ENCODE measurements around the gene MARCHF4. TPM values are rescaled to one million over a fixed set of nuclear protein-coding genes. Genes with fewer than 3 reads are reported as not detected.

Gene MARCHF4
- total RNA-seq, 1 experiment from 2014 or later: 0.26 TPM

GRCh38 chr2:216345846-216346245 is 26.4 kb downstream of the MARCHF4 start:
- Histone ChIP-seq H4K8ac (replicated peaks; ENCODE audit: insufficient read length, low read depth, low read length) (no peak overlapping the region), H3K23me2 (ENCODE audit: insufficient read length, low read depth, low read length, poor library complexity, severe bottlenecking) (no peaks in the 10 kb centered on the region), H4K20me1 (ENCODE audit: control insufficient read depth, insufficient read depth, insufficient read length) (no peaks in the 10 kb centered on the region), H3K27ac (ENCODE audit: insufficient read length, low read depth, low read length) (no peak overlapping the region), H3K4me1 (ENCODE audit: insufficient read depth, low read length) (peaks cover 23% of the 10 kb centered on the region), H3K79me2 (ENCODE audit: insufficient read depth, low read length) (no peaks in the 10 kb centered on the region), H2BK5ac (ENCODE audit: insufficient read length, low read length) (no peak overlapping the region), H3K79me1 (ENCODE audit: insufficient read depth, low read depth, low read length, poor library complexity, severe bottlenecking) (no peaks in the 10 kb centered on the region), H2BK15ac (ENCODE audit: low read depth, low read length) (no peak overlapping the region), H2AFZ (ENCODE audit: low read length) (no peak overlapping the region), H3K14ac (ENCODE audit: insufficient read depth, low read length) (no peak overlapping the region), H3K4me2 (ENCODE audit: insufficient read depth, insufficient read length, low read length) (no peak overlapping the region), H2BK120ac (ENCODE audit: low read depth, low read length, poor library complexity, severe bottlenecking) (no peak overlapping the region), H3K4ac (ENCODE audit: low read depth, low read length) (no peak overlapping the region), H3K56ac (ENCODE audit: insufficient read length, low read depth, low read length) (no peak overlapping the region), H4K5ac (ENCODE audit: insufficient read length, low read depth, low read length) (no peak overlapping the region), H2AK5ac (ENCODE audit: insufficient read length, low read length) (no peak overlapping the region), H2BK20ac (ENCODE audit: low read depth, low read length, poor library complexity, severe bottlenecking) (no peak overlapping the region), H4K91ac (ENCODE audit: insufficient read length, low read depth, low read length) (no peak overlapping the region), H3K27me3 (ENCODE audit: insufficient read depth, low read length) (no peaks in the 10 kb centered on the region), H3K18ac (ENCODE audit: insufficient read length, low read depth, low read length) (no peak overlapping the region), H3K9ac (ENCODE audit: extremely low read depth, insufficient read length, low read length) (no peak overlapping the region), H3K9me3 (ENCODE audit: control insufficient read depth, low read depth, low read length) (no peaks in the 10 kb centered on the region), H3K23ac (ENCODE audit: insufficient read length, low read depth, low read length) (no peak overlapping the region), H3T11ph (ENCODE audit: low read length) (no peak overlapping the region), H2BK12ac (ENCODE audit: insufficient read length, low read depth, low read length) (no peak overlapping the region)
- Mint-ChIP-seq H3K4me3 (no peak overlapping the region), H3K9me3 (no peaks in the 10 kb centered on the region), H3K27ac (no peak overlapping the region), H3K4me1 (peaks cover 67 to 73% of the 10 kb centered on the region in 2 experiments), H3K36me3 (ENCODE audit: insufficient read depth in 1 of 3, low read depth in 3 of 3) (no peaks in the 10 kb centered on the region; a peak in 1 of 7 replicates), H3K27me3 (ENCODE audit: low read depth) (peaks cover 7% of the 10 kb centered on the region)
- no peak for DNase-seq
- WGBS (ENCODE audit: extremely low coverage, insufficient read length, low lambda C conversion rate): no CpG with 5 or more reads among the region's 3 CpGs
- no peak for TF ChIP-seq CTCF (conservative IDR thresholded peaks at IDR 0.05)
